K562 (cell line): ENCODE data around the gene ENDOD1. TPM values are rescaled to one million over a fixed set of nuclear protein-coding genes. Genes with fewer than 3 reads are reported as not detected.

Source experiments
- CEBPB ChIP-seq: fragments of 450-650 bp; IDR thresholded peaks from 2 replicates; pipeline ENCODE4 v1.6.1; 2016; ENCODE audit warnings: missing genetic modification characterization, missing compliant biosample characterization
- DPF2 ChIP-seq: fragments of 450-650 bp; IDR thresholded peaks from 2 replicates; pipeline ENCODE4 v1.6.1; 2016
- ETS2 ChIP-seq: IDR thresholded peaks from 2 replicates; pipeline ENCODE4 v1.6.1; 2016; ENCODE audit warnings: borderline replicate concordance, missing genetic modification characterization, mild to moderate bottlenecking, moderate library complexity, missing compliant biosample characterization; ENCODE audit not compliant: poor library complexity, severe bottlenecking
- GATA2 ChIP-seq: sonication (generic); formaldehyde crosslinking; IDR thresholded peaks from 2 replicates; pipeline ENCODE4 v1.4.0; 2020; ENCODE audit warnings: mild to moderate bottlenecking, missing genetic modification reagents
- HDAC6 ChIP-seq: IDR thresholded peaks from 2 replicates; pipeline ENCODE4 v1.6.1; 2012; ENCODE audit warnings: low read depth, mild to moderate bottlenecking, control low read depth, inconsistent platforms, low read length, moderate library complexity
- HNRNPH1 ChIP-seq: fragments of 200-400 bp; formaldehyde crosslinking; optimal IDR thresholded peaks from 2 replicates; pipeline ENCODE3; 2017; ENCODE audit warnings: low read depth, mild to moderate bottlenecking, low read length, moderate library complexity
- IRF2 ChIP-seq: sonication (generic); formaldehyde crosslinking; IDR thresholded peaks from 2 replicates; pipeline ENCODE4 v1.8.1; 2022; ENCODE audit warnings: mild to moderate bottlenecking, missing genetic modification reagents
- MCM3 ChIP-seq: fragments of 450-650 bp; IDR thresholded peaks from 2 replicates; pipeline ENCODE4 v1.6.1; 2016
- MEF2D ChIP-seq: conservative IDR thresholded peaks from 2 replicates; pipeline ENCODE4 v1.6.1; 2016; ENCODE audit warnings: low read depth, missing genetic modification characterization, missing compliant biosample characterization
- RCOR1 ChIP-seq, 2 experiments: IDR thresholded peaks; 2 replicates each; pipeline ENCODE4 v1.6.1; 2012; ENCODE audit warnings: low read depth in 2 of 2, low read length in 2 of 2, borderline replicate concordance in 1 of 2, improper control_type of control experiment in 1 of 2
- SRF ChIP-seq, 2 experiments: fragments of 250-450, 450-650 bp in 1 of 2; sonication (Bioruptor Pico) in 1 of 2; sonication (generic) in 1 of 2; formaldehyde crosslinking; IDR thresholded peaks; 2 replicates each; pipeline versions ENCODE4 v1.5.0 to v1.5.1; 2020 to 2022; ENCODE audit warnings: mild to moderate bottlenecking in 1 of 2, missing genetic modification reagents in 1 of 2
- YBX1 ChIP-seq: fragments of 450-650 bp; IDR thresholded peaks from 2 replicates; pipeline ENCODE4 v1.7.1; 2016; ENCODE audit warnings: mild to moderate bottlenecking
- ZFX ChIP-seq: sonication (generic); formaldehyde crosslinking; IDR thresholded peaks from 2 replicates; pipeline ENCODE4 v1.8.0; 2022; ENCODE audit warnings: mild to moderate bottlenecking, missing genetic modification reagents, moderate library complexity
- ZNF274 ChIP-seq: IDR thresholded peaks from 2 replicates; pipeline ENCODE4 v1.6.1; 2011; ENCODE audit warnings: low read depth, mild to moderate bottlenecking, low read length, moderate library complexity, borderline replicate concordance
- ZNF41 ChIP-seq: fragments of 250-450 bp; sonication (Bioruptor Pico); conservative IDR thresholded peaks from 2 replicates; pipeline ENCODE4 v1.4.0; 2020; ENCODE audit warnings: mild to moderate bottlenecking
- ZNF584 ChIP-seq: fragments of 200-800 bp; sonication (Bioruptor generic); IDR thresholded peaks from 2 replicates; pipeline ENCODE4 v1.6.1; 2016; ENCODE audit warnings: low read depth, mild to moderate bottlenecking, missing genetic modification characterization, missing compliant biosample characterization
- ZNF75A ChIP-seq: fragments of 450-650 bp; formaldehyde crosslinking; IDR thresholded peaks from 2 replicates; pipeline ENCODE4 v1.4.0; 2020; ENCODE audit warnings: mild to moderate bottlenecking
- polyA plus RNA-seq, 8 experiments: library from polyadenylated mRNA; depleted of rRNA in 4 of 8; stranded (reverse) in 5 of 8; unstranded in 3 of 8; fragments of >200 nt; fragmentation: Nextera tagmentation in 2 of 8; fragmentation: Illumina TruSeq in 1 of 8; extraction: Ambion mirVana in 2 of 8; extraction: Trizol in 1 of 8; gene quantifications; 2 replicates each; pipeline versions ENCODE4 v1.2.1 to v1.2.3, GENCODE V29; 2011 to 2014; ENCODE audit warnings: inconsistent platforms in 1 of 8, missing spikeins in 1 of 8
- total RNA-seq, 7 experiments: library from RNA; depleted of rRNA in 6 of 7; stranded (reverse); fragments of >200 nt in 6 of 7; fragmentation: Illumina TruSeq in 2 of 7; extraction: Trizol in 2 of 7; gene quantifications; 2 replicates each; pipeline versions ENCODE4 v1.2.1 to v1.2.3, GENCODE V29; 2011 to 2021; ENCODE audit warnings: low replicate concordance in 1 of 7
- TF ChIP-seq, protein P1 (sequence below): fragments of 450-650 bp; IDR thresholded peaks from 2 replicates; pipeline ENCODE4 v1.6.1; 2016; ENCODE audit warnings: mild to moderate bottlenecking, moderate library complexity
- TF ChIP-seq, protein P2 (sequence below): sonication (generic); formaldehyde crosslinking; IDR thresholded peaks from 2 replicates; pipeline ENCODE4 v1.8.0; 2022; ENCODE audit warnings: mild to moderate bottlenecking, low read depth, missing genetic modification reagents

Gene ENDOD1
- total and polyA plus RNA-seq, 9 of the 15 experiments (the other 6 are each of a cell fraction or from before 2014, with no cell fraction given): 4.2 to 11.8 (median 9.3) TPM

DNA sequence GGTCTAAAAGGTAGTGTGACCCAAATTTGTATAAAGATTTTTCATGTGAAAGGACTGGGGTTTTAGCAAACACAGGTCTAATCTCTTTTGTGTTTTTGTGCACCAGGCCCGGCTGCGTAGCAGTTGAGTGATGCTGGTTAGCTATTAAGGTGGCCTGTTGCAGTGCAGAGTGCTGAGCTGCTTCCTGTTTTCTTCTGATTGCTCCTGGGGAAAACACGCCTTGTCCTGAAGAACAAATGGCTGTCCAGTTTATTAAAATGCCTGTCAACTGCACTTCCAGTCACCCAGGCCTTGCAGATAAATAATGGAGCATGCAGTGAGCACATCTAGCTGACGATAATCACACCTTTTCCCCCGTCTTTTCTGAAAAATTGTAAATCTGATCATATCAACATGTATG lies 21.1 kb upstream of the ENDOD1 start (continued):
- TF ChIP-seq YBX1: no peak
- TF ChIP-seq, protein P1, sequence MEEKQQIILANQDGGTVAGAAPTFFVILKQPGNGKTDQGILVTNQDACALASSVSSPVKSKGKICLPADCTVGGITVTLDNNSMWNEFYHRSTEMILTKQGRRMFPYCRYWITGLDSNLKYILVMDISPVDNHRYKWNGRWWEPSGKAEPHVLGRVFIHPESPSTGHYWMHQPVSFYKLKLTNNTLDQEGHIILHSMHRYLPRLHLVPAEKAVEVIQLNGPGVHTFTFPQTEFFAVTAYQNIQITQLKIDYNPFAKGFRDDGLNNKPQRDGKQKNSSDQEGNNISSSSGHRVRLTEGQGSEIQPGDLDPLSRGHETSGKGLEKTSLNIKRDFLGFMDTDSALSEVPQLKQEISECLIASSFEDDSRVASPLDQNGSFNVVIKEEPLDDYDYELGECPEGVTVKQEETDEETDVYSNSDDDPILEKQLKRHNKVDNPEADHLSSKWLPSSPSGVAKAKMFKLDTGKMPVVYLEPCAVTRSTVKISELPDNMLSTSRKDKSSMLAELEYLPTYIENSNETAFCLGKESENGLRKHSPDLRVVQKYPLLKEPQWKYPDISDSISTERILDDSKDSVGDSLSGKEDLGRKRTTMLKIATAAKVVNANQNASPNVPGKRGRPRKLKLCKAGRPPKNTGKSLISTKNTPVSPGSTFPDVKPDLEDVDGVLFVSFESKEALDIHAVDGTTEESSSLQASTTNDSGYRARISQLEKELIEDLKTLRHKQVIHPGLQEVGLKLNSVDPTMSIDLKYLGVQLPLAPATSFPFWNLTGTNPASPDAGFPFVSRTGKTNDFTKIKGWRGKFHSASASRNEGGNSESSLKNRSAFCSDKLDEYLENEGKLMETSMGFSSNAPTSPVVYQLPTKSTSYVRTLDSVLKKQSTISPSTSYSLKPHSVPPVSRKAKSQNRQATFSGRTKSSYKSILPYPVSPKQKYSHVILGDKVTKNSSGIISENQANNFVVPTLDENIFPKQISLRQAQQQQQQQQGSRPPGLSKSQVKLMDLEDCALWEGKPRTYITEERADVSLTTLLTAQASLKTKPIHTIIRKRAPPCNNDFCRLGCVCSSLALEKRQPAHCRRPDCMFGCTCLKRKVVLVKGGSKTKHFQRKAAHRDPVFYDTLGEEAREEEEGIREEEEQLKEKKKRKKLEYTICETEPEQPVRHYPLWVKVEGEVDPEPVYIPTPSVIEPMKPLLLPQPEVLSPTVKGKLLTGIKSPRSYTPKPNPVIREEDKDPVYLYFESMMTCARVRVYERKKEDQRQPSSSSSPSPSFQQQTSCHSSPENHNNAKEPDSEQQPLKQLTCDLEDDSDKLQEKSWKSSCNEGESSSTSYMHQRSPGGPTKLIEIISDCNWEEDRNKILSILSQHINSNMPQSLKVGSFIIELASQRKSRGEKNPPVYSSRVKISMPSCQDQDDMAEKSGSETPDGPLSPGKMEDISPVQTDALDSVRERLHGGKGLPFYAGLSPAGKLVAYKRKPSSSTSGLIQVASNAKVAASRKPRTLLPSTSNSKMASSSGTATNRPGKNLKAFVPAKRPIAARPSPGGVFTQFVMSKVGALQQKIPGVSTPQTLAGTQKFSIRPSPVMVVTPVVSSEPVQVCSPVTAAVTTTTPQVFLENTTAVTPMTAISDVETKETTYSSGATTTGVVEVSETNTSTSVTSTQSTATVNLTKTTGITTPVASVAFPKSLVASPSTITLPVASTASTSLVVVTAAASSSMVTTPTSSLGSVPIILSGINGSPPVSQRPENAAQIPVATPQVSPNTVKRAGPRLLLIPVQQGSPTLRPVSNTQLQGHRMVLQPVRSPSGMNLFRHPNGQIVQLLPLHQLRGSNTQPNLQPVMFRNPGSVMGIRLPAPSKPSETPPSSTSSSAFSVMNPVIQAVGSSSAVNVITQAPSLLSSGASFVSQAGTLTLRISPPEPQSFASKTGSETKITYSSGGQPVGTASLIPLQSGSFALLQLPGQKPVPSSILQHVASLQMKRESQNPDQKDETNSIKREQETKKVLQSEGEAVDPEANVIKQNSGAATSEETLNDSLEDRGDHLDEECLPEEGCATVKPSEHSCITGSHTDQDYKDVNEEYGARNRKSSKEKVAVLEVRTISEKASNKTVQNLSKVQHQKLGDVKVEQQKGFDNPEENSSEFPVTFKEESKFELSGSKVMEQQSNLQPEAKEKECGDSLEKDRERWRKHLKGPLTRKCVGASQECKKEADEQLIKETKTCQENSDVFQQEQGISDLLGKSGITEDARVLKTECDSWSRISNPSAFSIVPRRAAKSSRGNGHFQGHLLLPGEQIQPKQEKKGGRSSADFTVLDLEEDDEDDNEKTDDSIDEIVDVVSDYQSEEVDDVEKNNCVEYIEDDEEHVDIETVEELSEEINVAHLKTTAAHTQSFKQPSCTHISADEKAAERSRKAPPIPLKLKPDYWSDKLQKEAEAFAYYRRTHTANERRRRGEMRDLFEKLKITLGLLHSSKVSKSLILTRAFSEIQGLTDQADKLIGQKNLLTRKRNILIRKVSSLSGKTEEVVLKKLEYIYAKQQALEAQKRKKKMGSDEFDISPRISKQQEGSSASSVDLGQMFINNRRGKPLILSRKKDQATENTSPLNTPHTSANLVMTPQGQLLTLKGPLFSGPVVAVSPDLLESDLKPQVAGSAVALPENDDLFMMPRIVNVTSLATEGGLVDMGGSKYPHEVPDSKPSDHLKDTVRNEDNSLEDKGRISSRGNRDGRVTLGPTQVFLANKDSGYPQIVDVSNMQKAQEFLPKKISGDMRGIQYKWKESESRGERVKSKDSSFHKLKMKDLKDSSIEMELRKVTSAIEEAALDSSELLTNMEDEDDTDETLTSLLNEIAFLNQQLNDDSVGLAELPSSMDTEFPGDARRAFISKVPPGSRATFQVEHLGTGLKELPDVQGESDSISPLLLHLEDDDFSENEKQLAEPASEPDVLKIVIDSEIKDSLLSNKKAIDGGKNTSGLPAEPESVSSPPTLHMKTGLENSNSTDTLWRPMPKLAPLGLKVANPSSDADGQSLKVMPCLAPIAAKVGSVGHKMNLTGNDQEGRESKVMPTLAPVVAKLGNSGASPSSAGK: peak; percentile 98
- TF ChIP-seq GATA2: no peak
- TF ChIP-seq DPF2: no peak
- TF ChIP-seq ZNF41 (CRISPR knock-in tag): no peak
- TF ChIP-seq MCM3: no peak
- TF ChIP-seq HDAC6: no peak
- TF ChIP-seq ZNF274: no peak
- no peak for TF ChIP-seq ZNF584 (CRISPR knock-in tag)
- no peak for TF ChIP-seq MEF2D
- TF ChIP-seq SRF (CRISPR knock-in tag; IDR thresholded peaks at IDR 0.05): no peak
- TF ChIP-seq ZNF75A (CRISPR knock-in tag): no peak
- no peak for TF ChIP-seq IRF2 (CRISPR knock-in tag)
- TF ChIP-seq, protein P2, sequence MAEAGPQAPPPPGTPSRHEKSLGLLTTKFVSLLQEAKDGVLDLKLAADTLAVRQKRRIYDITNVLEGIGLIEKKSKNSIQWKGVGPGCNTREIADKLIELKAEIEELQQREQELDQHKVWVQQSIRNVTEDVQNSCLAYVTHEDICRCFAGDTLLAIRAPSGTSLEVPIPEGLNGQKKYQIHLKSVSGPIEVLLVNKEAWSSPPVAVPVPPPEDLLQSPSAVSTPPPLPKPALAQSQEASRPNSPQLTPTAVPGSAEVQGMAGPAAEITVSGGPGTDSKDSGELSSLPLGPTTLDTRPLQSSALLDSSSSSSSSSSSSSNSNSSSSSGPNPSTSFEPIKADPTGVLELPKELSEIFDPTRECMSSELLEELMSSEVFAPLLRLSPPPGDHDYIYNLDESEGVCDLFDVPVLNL (CRISPR knock-in tag): no peak
- TF ChIP-seq HNRNPH1: no peak
- peak in 1 of 2 experiments; percentile 84; a peak in 2 of 4 replicates for TF ChIP-seq RCOR1 (IDR thresholded peaks at IDR 0.05; ENCODE audit: borderline replicate concordance in 1 of 2, low read depth in 2 of 2, low read length in 2 of 2)
- peak; percentile 81 for TF ChIP-seq ZFX (CRISPR knock-in tag)
- no peak for TF ChIP-seq CEBPB (tag)
- no peak for TF ChIP-seq ETS2 (tag)
